K562 (cell line): ENCODE results near the gene PPM1L. TPM values are rescaled to one million over a fixed set of nuclear protein-coding genes. Genes with fewer than 3 reads are reported as not detected.

Experiments used
- CHD7 ChIP-seq: fragments of 200-600 bp; sonication (generic); IDR thresholded peaks from one replicate; pipeline ENCODE4 v1.6.1; 2012; ENCODE audit warnings: mild to moderate bottlenecking, low read depth, low read length, inconsistent platforms
- HMG20B ChIP-seq: fragments of 250-450 bp; sonication (Bioruptor Pico); IDR thresholded peaks from 2 replicates; pipeline ENCODE4 v1.5.0; 2021; ENCODE audit warnings: mild to moderate bottlenecking
- KLF10 ChIP-seq: fragments of 250-450 bp; sonication (Bioruptor Pico); IDR thresholded peaks from 2 replicates; pipeline ENCODE4 v1.6.1; 2021; ENCODE audit warnings: matching md5 sums
- KLF6 ChIP-seq: fragments of 250-450 bp; sonication (Bioruptor Pico); IDR thresholded peaks from 2 replicates; pipeline ENCODE4 v1.4.0; 2020; ENCODE audit warnings: mild to moderate bottlenecking, moderate library complexity, borderline replicate concordance
- ZNF584 ChIP-seq: fragments of 200-800 bp; sonication (Bioruptor generic); IDR thresholded peaks from 2 replicates; pipeline ENCODE4 v1.6.1; 2016; ENCODE audit warnings: low read depth, mild to moderate bottlenecking, missing genetic modification characterization, missing compliant biosample characterization
- polyA plus RNA-seq, 8 experiments: library from polyadenylated mRNA; depleted of rRNA in 4 of 8; stranded (reverse) in 5 of 8; unstranded in 3 of 8; fragments of >200 nt; fragmentation: Nextera tagmentation in 2 of 8; fragmentation: Illumina TruSeq in 1 of 8; extraction: Ambion mirVana in 2 of 8; extraction: Trizol in 1 of 8; gene quantifications; 2 replicates each; pipeline versions ENCODE4 v1.2.1 to v1.2.3, GENCODE V29; 2011 to 2014; ENCODE audit warnings: inconsistent platforms in 1 of 8, missing spikeins in 1 of 8
- total RNA-seq, 7 experiments: library from RNA; depleted of rRNA in 6 of 7; stranded (reverse); fragments of >200 nt in 6 of 7; fragmentation: Illumina TruSeq in 2 of 7; extraction: Trizol in 2 of 7; gene quantifications; 2 replicates each; pipeline versions ENCODE4 v1.2.1 to v1.2.3, GENCODE V29; 2011 to 2021; ENCODE audit warnings: low replicate concordance in 1 of 7

The PPM1L gene
- total and polyA plus RNA-seq, 9 of the 15 experiments (the other 6 are each of a cell fraction or from before 2014, with no cell fraction given) = 0.01 to 0.41 (median 0.14) TPM

GRCh38 chr3:160986069-160986468 lies 230.0 kb downstream of the PPM1L start (continued):
- TF ChIP-seq ZNF584 (CRISPR knock-in tag) (no peak), CHD7 (no peak), HMG20B (CRISPR knock-in tag) (no peak), KLF10 (CRISPR knock-in tag) (no peak), KLF6 (no peak)
- TF ChIP-seq, all 486 proteins: peak for 0
